ENCODE data around the gene ABTB1.

The ABTB1 gene

GRCh38 chr3:127723011-127723567 lies 50.3 kb downstream of the ABTB1 start (continued):
- TF ChIP-seq, protein P1, sequence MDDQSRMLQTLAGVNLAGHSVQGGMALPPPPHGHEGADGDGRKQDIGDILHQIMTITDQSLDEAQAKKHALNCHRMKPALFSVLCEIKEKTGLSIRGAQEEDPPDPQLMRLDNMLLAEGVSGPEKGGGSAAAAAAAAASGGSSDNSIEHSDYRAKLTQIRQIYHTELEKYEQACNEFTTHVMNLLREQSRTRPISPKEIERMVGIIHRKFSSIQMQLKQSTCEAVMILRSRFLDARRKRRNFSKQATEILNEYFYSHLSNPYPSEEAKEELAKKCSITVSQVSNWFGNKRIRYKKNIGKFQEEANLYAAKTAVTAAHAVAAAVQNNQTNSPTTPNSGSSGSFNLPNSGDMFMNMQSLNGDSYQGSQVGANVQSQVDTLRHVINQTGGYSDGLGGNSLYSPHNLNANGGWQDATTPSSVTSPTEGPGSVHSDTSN (CRISPR knock-in tag; IDR thresholded peaks at IDR 0.05): no peak
- TF ChIP-seq, protein P2, sequence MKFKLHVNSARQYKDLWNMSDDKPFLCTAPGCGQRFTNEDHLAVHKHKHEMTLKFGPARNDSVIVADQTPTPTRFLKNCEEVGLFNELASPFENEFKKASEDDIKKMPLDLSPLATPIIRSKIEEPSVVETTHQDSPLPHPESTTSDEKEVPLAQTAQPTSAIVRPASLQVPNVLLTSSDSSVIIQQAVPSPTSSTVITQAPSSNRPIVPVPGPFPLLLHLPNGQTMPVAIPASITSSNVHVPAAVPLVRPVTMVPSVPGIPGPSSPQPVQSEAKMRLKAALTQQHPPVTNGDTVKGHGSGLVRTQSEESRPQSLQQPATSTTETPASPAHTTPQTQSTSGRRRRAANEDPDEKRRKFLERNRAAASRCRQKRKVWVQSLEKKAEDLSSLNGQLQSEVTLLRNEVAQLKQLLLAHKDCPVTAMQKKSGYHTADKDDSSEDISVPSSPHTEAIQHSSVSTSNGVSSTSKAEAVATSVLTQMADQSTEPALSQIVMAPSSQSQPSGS (tag by site-specific recombination; IDR thresholded peaks at IDR 0.05; ENCODE audit: low read depth): no peak

GRCh38 chr3:127726894-127727293 lies 54.1 kb downstream of the ABTB1 start:
- CTCF ChIA-PET: interaction anchor here (0.6 kb wide), 1 partner anchor 689 kb away, joined by 4 read pairs; no protein-coding TSS in a partner anchor
- POLR2A ChIA-PET: interaction anchor here (1.0 kb wide), 1 partner anchor 9 kb away, joined by 3 read pairs; no protein-coding TSS in a partner anchor
- H3K36me3 ChIP-seq (ENCODE audit: control insufficient read depth in 2 of 2, insufficient read depth in 1 of 2, low read length in 2 of 2): no peaks in the 10 kb centered on the region
- TF ChIP-seq ZNF707 (tag by site-specific recombination; IDR thresholded peaks at IDR 0.05) (no peak), ZNF354C (tag by site-specific recombination; IDR thresholded peaks at IDR 0.05; ENCODE audit: borderline replicate concordance, low read depth) (no peak), ZBTB10 (tag by site-specific recombination; IDR thresholded peaks at IDR 0.05) (no peak), KLF9 (tag by site-specific recombination; IDR thresholded peaks at IDR 0.05; ENCODE audit: low read depth) (no peak), ZNF211 (tag by site-specific recombination; IDR thresholded peaks at IDR 0.05; ENCODE audit: low read depth) (no peak), KLF10 (tag by site-specific recombination; IDR thresholded peaks at IDR 0.05) (no peak), ZSCAN23 (tag by site-specific recombination; IDR thresholded peaks at IDR 0.05) (no peak), ZNF10 (tag by site-specific recombination; IDR thresholded peaks at IDR 0.05) (no peak), ZBTB17 (tag by site-specific recombination; IDR thresholded peaks at IDR 0.05) (no peak)
- TF ChIP-seq, protein P3, sequence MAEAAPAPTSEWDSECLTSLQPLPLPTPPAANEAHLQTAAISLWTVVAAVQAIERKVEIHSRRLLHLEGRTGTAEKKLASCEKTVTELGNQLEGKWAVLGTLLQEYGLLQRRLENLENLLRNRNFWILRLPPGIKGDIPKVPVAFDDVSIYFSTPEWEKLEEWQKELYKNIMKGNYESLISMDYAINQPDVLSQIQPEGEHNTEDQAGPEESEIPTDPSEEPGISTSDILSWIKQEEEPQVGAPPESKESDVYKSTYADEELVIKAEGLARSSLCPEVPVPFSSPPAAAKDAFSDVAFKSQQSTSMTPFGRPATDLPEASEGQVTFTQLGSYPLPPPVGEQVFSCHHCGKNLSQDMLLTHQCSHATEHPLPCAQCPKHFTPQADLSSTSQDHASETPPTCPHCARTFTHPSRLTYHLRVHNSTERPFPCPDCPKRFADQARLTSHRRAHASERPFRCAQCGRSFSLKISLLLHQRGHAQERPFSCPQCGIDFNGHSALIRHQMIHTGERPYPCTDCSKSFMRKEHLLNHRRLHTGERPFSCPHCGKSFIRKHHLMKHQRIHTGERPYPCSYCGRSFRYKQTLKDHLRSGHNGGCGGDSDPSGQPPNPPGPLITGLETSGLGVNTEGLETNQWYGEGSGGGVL (tag by site-specific recombination; IDR thresholded peaks at IDR 0.05): no peak
- TF ChIP-seq, protein P4, sequence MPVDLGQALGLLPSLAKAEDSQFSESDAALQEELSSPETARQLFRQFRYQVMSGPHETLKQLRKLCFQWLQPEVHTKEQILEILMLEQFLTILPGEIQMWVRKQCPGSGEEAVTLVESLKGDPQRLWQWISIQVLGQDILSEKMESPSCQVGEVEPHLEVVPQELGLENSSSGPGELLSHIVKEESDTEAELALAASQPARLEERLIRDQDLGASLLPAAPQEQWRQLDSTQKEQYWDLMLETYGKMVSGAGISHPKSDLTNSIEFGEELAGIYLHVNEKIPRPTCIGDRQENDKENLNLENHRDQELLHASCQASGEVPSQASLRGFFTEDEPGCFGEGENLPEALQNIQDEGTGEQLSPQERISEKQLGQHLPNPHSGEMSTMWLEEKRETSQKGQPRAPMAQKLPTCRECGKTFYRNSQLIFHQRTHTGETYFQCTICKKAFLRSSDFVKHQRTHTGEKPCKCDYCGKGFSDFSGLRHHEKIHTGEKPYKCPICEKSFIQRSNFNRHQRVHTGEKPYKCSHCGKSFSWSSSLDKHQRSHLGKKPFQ (tag by site-specific recombination; IDR thresholded peaks at IDR 0.05): no peak
- H3K9me3 ChIP-seq (ENCODE audit: control insufficient read depth, insufficient read depth, low read depth, low read length): no peaks in the 10 kb centered on the region
- H3K27ac ChIP-seq (ENCODE audit: extremely low read depth, low read depth, low read length): no peak overlapping the region
- no peak overlapping the region for H3K4me3 ChIP-seq (ENCODE audit: low read depth, low read length)
- no peaks in the 10 kb centered on the region for H3K4me1 ChIP-seq (ENCODE audit: control insufficient read depth, insufficient read depth, low read length)

DNA sequence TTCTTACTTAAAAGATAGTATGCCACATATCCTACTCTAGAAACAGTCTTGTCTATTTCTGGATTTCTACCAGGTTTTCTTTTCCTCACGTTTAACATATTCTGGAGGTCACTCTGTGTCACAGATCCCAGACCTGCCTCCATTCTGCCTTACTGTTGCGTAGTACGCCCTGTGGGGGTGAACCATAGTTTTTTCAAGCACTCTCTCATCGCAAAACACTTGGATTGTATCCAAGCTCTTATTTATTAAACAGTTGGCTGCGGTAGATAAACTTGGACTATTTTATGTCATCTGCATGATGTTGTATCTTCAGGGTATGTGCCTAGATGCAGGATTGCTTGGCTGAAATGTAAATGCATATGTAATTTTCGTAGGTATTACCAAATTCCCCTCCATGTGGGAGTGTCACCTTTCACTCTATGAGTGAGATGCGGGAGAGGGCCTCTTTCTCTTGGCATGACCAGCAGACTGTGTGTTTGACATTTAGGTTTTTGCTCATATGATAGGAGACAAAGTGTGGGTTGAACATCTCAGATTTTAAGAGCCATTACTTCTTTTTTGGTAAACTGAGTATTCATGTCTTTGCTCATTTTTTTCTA lies 55.8 kb downstream of the ABTB1 start:
- POLR2A ChIA-PET: no interaction called here
- no peak overlapping the region for H3K4me3 ChIP-seq (ENCODE audit: low read depth, low read length)
- CTCF ChIA-PET: no interaction called here
- TF ChIP-seq ZSCAN30 (tag by site-specific recombination; IDR thresholded peaks at IDR 0.05): peak; percentile 49; the same call in 1 of the 2 replicates
- TF ChIP-seq ZBTB17 (tag by site-specific recombination; IDR thresholded peaks at IDR 0.05): peak; percentile 58
- no peak for TF ChIP-seq ZBTB20 (tag by site-specific recombination; IDR thresholded peaks at IDR 0.05)
- no peaks in the 10 kb centered on the region for H3K36me3 ChIP-seq (ENCODE audit: control insufficient read depth in 2 of 2, insufficient read depth in 1 of 2, low read length in 2 of 2)
- H3K9me3 ChIP-seq (ENCODE audit: control insufficient read depth, insufficient read depth, low read depth, low read length): no peaks in the 10 kb centered on the region
- no peaks in the 10 kb centered on the region for H3K4me1 ChIP-seq (ENCODE audit: control insufficient read depth, insufficient read depth, low read length)
- H3K27ac ChIP-seq (ENCODE audit: extremely low read depth, low read depth, low read length): no peak overlapping the region

Measured in HEK293 (cell line).